K562 (cell line): ENCODE results near the gene KCNC4. TPM values are rescaled to one million over a fixed set of nuclear protein-coding genes. Genes with fewer than 3 reads are reported as not detected.

Experiments
- ATAC-seq: fragments of 200-7000 bp; cut with Tn5 transposase; 3 replicates; pipeline ENCODE4 v1.9.1; 2020; ENCODE audit warnings: moderate library complexity
- BruUV-seq: library from RNA; stranded (reverse); fragments of 400-500 nt; replicated peaks from 2 replicates; lab custom pipeline; 2021; lab: Mats Ljungman, UMichigan
- CTCF ChIA-PET: fragments of 300-600 bp; formaldehyde crosslinking; extraction: SDS; loops from one replicate; lab custom pipeline; 2021; ENCODE audit warnings: low intra/inter-chr PET ratio; lab: Yijun Ruan, JAX
- POLR2A ChIA-PET: fragments of 300-600, 350-650 bp; sonication (Branson Sonifier 250); formaldehyde crosslinking; extraction: SDS; loops from one replicate; lab custom pipeline; 2021; ENCODE audit warnings: antibody characterized with exemption, inconsistent platforms; lab: Yijun Ruan, JAX
- DNase-seq, 4 experiments: peaks; one replicate each; pipeline versions ENCODE4 v3.0.0 to v3.0.0-alpha.2; 2011 to 2018; ENCODE audit warnings: low spot score in 3 of 4, mixed read lengths in 3 of 4; ENCODE audit errors: extremely low read depth in 1 of 4
- FAIRE-seq: peaks from 2 replicates; lab custom pipeline; 2011; peaks lifted over from hg19 to GRCh38; lab: Jason Lieb, UNC
- H2AFZ ChIP-seq: 2 replicates; pipeline ENCODE4 v1.6.0; 2011; ENCODE audit warnings: low read depth, low read length, control low read depth, inconsistent platforms
- H3K27ac ChIP-seq: fragments of 200-600 bp; 3 replicates; pipeline ENCODE4 v1.8.0; 2011; ENCODE audit warnings: low read depth, mild to moderate bottlenecking, control low read depth, inconsistent platforms, low read length, moderate library complexity, mixed read lengths; ENCODE audit errors: extremely low read depth
- H3K27me3 ChIP-seq, 2 experiments: fragments of 300-600 bp in 1 of 2; 2 replicates in 1 of 2; 3 replicates in 1 of 2; pipeline versions ENCODE4 v1.6.0 to v1.8.0; 2011; ENCODE audit warnings: inconsistent platforms in 2 of 2, low read length in 2 of 2, mild to moderate bottlenecking in 1 of 2, mixed read lengths in 1 of 2, moderate library complexity in 1 of 2; ENCODE audit not compliant: control insufficient read depth in 2 of 2, insufficient read depth in 2 of 2
- H3K36me3 ChIP-seq: fragments of 300-600 bp; 3 replicates; pipeline ENCODE4 v1.8.0; 2011; ENCODE audit warnings: mild to moderate bottlenecking, low read length, inconsistent platforms; ENCODE audit not compliant: control insufficient read depth, insufficient read depth
- H3K4me1 ChIP-seq, 2 experiments: fragments of 200-600 bp in 1 of 2; replicated peaks in 1 of 2; 2 replicates in 1 of 2; 3 replicates in 1 of 2; pipeline versions ENCODE4 v1.5.1 to v1.8.0; 2011; ENCODE audit warnings: inconsistent platforms in 2 of 2, low read length in 2 of 2, mild to moderate bottlenecking in 1 of 2, mixed read lengths in 1 of 2, moderate library complexity in 1 of 2; ENCODE audit not compliant: control insufficient read depth in 2 of 2, insufficient read depth in 2 of 2
- H3K4me2 ChIP-seq: 2 replicates; pipeline ENCODE4 v1.6.1; 2011; ENCODE audit warnings: low read length, control low read depth, inconsistent platforms, mixed read lengths; ENCODE audit not compliant: insufficient read depth
- H3K4me3 ChIP-seq: fragments of 200-600 bp; sonication (generic), shearing (Covaris generic); 2 replicates; pipeline ENCODE4 v1.5.1; 2016; ENCODE audit warnings: control low read depth, inconsistent platforms
- H3K79me2 ChIP-seq: fragments of 200-600 bp; 3 replicates; pipeline ENCODE4 v1.8.0; 2011; ENCODE audit warnings: low read length, inconsistent platforms; ENCODE audit not compliant: control insufficient read depth, insufficient read depth
- H3K9ac ChIP-seq, 2 experiments: 2 replicates each; pipeline versions ENCODE4 v1.6.0 to v1.6.1; 2011; ENCODE audit warnings: low read depth in 2 of 2, low read length in 2 of 2, control low read depth in 1 of 2, inconsistent platforms in 1 of 2, mild to moderate bottlenecking in 1 of 2, mixed read lengths in 1 of 2; ENCODE audit not compliant: insufficient read depth in 1 of 2
- H3K9me1 ChIP-seq: one replicate; pipeline ENCODE4 v1.6.0; 2011; ENCODE audit warnings: inconsistent platforms, mild to moderate bottlenecking, low read length, moderate library complexity; ENCODE audit not compliant: control insufficient read depth, insufficient read depth
- H3K9me3 ChIP-seq: replicated peaks from 2 replicates; pipeline ENCODE4 v1.5.1; 2011; ENCODE audit warnings: low read depth, low read length, inconsistent platforms; ENCODE audit not compliant: control insufficient read depth, insufficient read depth
- H4K20me1 ChIP-seq: replicated peaks from 2 replicates; pipeline ENCODE4 v1.6.1; 2011; ENCODE audit warnings: low read length, inconsistent platforms, mixed read lengths; ENCODE audit not compliant: control insufficient read depth, insufficient read depth
- FOXP4 ChIP-seq: sonication (generic); formaldehyde crosslinking; IDR thresholded peaks from 2 replicates; pipeline ENCODE4 v1.8.0; 2022; ENCODE audit warnings: mild to moderate bottlenecking, missing genetic modification reagents, borderline replicate concordance
- KDM2B ChIP-seq: fragments of 250-450 bp; sonication (Bioruptor Pico); IDR thresholded peaks from 2 replicates; pipeline ENCODE4 v1.8.0; 2021; ENCODE audit warnings: mild to moderate bottlenecking, moderate library complexity
- SMARCA5 ChIP-seq: fragments of 450-650 bp; IDR thresholded peaks from 2 replicates; pipeline ENCODE4 v1.6.1; 2016
- ZNF717 ChIP-seq: fragments of 250-450 bp; sonication (Bioruptor Pico); IDR thresholded peaks from 2 replicates; pipeline ENCODE4 v1.5.0; 2021
- WGBS: fragments of 100-300 bp; shearing (Covaris generic); methylation state at CpG from one replicate; pipeline ENCODE4 v1.1.6; 2016; ENCODE audit warnings: low coverage, mixed read lengths; ENCODE audit not compliant: insufficient coverage; ENCODE audit errors: missing lambda C conversion rate; 5-methylcytosine and 5-hydroxymethylcytosine counted together
- in situ Hi-C: fragments of 300-500 bp; cut with MboI; formaldehyde crosslinking; loops from 4 replicates; pipeline ENCODE4 v1.15.0; 2018; ENCODE audit warnings: inconsistent platforms, mixed read lengths
- intact Hi-C: fragments of 100-400 bp; cut with micrococcal nuclease; formaldehyde crosslinking; loops from 2 replicates; pipeline ENCODE4 v1.14.2; 2022
- polyA plus RNA-seq, 8 experiments: library from polyadenylated mRNA; depleted of rRNA in 4 of 8; stranded (reverse) in 5 of 8; unstranded in 3 of 8; fragments of >200 nt; fragmentation: Nextera tagmentation in 2 of 8; fragmentation: Illumina TruSeq in 1 of 8; extraction: Ambion mirVana in 2 of 8; extraction: Trizol in 1 of 8; gene quantifications; 2 replicates each; pipeline versions ENCODE4 v1.2.1 to v1.2.3, GENCODE V29; 2011 to 2014; ENCODE audit warnings: inconsistent platforms in 1 of 8, missing spikeins in 1 of 8
- total RNA-seq, 7 experiments: library from RNA; depleted of rRNA in 6 of 7; stranded (reverse); fragments of >200 nt in 6 of 7; fragmentation: Illumina TruSeq in 2 of 7; extraction: Trizol in 2 of 7; gene quantifications; 2 replicates each; pipeline versions ENCODE4 v1.2.1 to v1.2.3, GENCODE V29; 2011 to 2021; ENCODE audit warnings: low replicate concordance in 1 of 7
- TF ChIP-seq, protein P1 (sequence below): fragments of 250-450 bp; sonication (Bioruptor Pico); IDR thresholded peaks from 2 replicates; pipeline ENCODE4 v1.8.0; 2021; ENCODE audit warnings: borderline replicate concordance, mild to moderate bottlenecking, moderate library complexity; ENCODE audit not compliant: poor library complexity, severe bottlenecking
- TF ChIP-seq, protein P2 (sequence below): fragments of 250-450 bp; sonication (Bioruptor Pico); IDR thresholded peaks from 2 replicates; pipeline ENCODE4 v1.4.0; 2020; ENCODE audit warnings: mild to moderate bottlenecking, moderate library complexity, borderline replicate concordance

Gene KCNC4
- total and polyA plus RNA-seq, 9 of the 15 experiments (the other 6 are each of a cell fraction or from before 2014, with no cell fraction given): 0.07 to 1.8 (median 0.73) TPM

DNA sequence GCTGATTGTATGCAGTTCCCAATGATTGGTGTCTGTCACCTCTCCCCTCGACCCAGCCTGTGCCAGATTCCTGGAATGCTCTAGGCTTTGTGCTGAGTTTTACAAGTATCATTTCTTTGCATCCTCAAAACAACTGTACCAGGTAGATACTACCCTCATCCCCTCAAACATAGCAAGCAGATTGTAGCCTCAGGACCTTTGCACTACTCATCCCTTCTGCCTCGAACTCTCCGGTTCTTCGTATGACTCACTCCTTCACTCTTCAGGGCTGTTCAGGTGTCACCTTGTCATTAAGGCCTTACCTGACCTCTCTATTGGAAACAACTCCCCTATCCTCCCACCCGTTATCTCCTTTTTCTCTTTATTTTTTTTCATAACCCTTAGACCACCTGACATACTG is 8.0 kb downstream of the KCNC4 start:
- no peaks in the 10 kb centered on the region for H3K79me2 ChIP-seq
- no peak overlapping the region for H3K27ac ChIP-seq
- no peak for DNase-seq
- H3K9me3 ChIP-seq: no peaks in the 10 kb centered on the region
- H3K27me3 ChIP-seq: peaks cover 15 to 75% of the 10 kb centered on the region in 2 experiments
- ChIA-PET CTCF (no interaction called here), POLR2A (interaction anchor here (0.6 kb wide), 1 partner anchor 242 kb away, joined by 3 read pairs; no protein-coding TSS in a partner anchor)
- WGBS: 8% methylated on average over 5 of the region's 5 CpGs
- H2AFZ ChIP-seq: no peak overlapping the region
- no peaks in the 10 kb centered on the region for H3K9me1 ChIP-seq
- no peak overlapping the region for H3K4me2 ChIP-seq
- in situ Hi-C loops (no loop called here), intact Hi-C loops (no loop called here)
- H3K4me1 ChIP-seq: peaks cover 0 to 5% of the 10 kb centered on the region in 2 experiments; a peak in 2 of 5 replicates
- no peak for TF ChIP-seq FOXP4 (CRISPR knock-in tag)
- no peak for TF ChIP-seq ZNF717 (CRISPR knock-in tag)
- no peak for TF ChIP-seq SMARCA5
- TF ChIP-seq, protein P1, sequence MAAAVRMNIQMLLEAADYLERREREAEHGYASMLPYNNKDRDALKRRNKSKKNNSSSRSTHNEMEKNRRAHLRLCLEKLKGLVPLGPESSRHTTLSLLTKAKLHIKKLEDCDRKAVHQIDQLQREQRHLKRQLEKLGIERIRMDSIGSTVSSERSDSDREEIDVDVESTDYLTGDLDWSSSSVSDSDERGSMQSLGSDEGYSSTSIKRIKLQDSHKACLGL (CRISPR knock-in tag): no peak
- TF ChIP-seq KDM2B (CRISPR knock-in tag): no peak
- TF ChIP-seq, protein P2, sequence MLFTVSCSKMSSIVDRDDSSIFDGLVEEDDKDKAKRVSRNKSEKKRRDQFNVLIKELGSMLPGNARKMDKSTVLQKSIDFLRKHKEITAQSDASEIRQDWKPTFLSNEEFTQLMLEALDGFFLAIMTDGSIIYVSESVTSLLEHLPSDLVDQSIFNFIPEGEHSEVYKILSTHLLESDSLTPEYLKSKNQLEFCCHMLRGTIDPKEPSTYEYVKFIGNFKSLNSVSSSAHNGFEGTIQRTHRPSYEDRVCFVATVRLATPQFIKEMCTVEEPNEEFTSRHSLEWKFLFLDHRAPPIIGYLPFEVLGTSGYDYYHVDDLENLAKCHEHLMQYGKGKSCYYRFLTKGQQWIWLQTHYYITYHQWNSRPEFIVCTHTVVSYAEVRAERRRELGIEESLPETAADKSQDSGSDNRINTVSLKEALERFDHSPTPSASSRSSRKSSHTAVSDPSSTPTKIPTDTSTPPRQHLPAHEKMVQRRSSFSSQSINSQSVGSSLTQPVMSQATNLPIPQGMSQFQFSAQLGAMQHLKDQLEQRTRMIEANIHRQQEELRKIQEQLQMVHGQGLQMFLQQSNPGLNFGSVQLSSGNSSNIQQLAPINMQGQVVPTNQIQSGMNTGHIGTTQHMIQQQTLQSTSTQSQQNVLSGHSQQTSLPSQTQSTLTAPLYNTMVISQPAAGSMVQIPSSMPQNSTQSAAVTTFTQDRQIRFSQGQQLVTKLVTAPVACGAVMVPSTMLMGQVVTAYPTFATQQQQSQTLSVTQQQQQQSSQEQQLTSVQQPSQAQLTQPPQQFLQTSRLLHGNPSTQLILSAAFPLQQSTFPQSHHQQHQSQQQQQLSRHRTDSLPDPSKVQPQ: no peak
- H3K36me3 ChIP-seq: no peaks in the 10 kb centered on the region
- H3K4me3 ChIP-seq: no peak overlapping the region
- no TSS peak for BruUV-seq
- no peak for ATAC-seq
- peaks cover 31% of the 10 kb centered on the region for H4K20me1 ChIP-seq
- H3K9ac ChIP-seq: no peak overlapping the region
- no peak for FAIRE-seq
